Measurements from ENCODE around the gene SPATA3.

Gene SPATA3

DNA sequence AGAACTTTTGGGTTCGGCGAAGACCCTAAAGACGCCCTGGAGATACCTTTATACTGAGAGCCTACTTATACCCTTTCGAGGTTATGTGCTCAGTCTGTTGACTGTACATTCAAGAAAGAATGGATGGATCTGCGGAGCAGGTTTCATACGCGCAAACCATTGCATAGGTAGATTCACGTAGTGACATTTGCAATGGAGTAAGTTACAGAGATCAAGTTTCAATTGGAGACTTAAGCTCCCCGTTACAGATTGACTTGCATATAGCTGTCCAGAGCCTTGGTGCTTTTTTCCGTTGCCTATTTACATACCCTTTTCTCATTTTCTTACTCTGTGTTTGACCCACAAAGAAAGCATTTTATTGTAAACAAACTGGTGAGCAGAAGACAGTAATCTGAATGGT, 61.7 kb downstream of the SPATA3 start:
- H3K27ac ChIP-seq (ENCODE audit: low read length), result peak overlapping the region; percentile 74; the same call in 1 of the 2 replicates
- no peaks in the 10 kb centered on the region for H3F3A ChIP-seq (ENCODE audit: insufficient read depth, low read length)
- H3K79me2 ChIP-seq (ENCODE audit: low read length), result peaks cover 59% of the 10 kb centered on the region
- peaks cover 12% of the 10 kb centered on the region for H4K20me1 ChIP-seq (ENCODE audit: insufficient read depth, low read length)
- peak overlapping the region; percentile 89 for H3K4me2 ChIP-seq (ENCODE audit: low read depth, low read length)
- H2AFZ ChIP-seq (ENCODE audit: low read length), result no peak overlapping the region
- H3K4me1 ChIP-seq (ENCODE audit: low read length), result peaks cover 22% of the 10 kb centered on the region; the same call in 1 of the 2 replicates
- no peaks in the 10 kb centered on the region for H3K9me2 ChIP-seq (replicated peaks; ENCODE audit: insufficient read depth, low read length)
- peaks cover under 1% of the 10 kb centered on the region; the same call in 1 of the 2 replicates for H3K36me3 ChIP-seq (replicated peaks; ENCODE audit: insufficient read depth, low read length)
- peak overlapping the region; percentile 98 for H3K4me3 ChIP-seq (ENCODE audit: low read length)
- TF ChIP-seq, protein P1, sequence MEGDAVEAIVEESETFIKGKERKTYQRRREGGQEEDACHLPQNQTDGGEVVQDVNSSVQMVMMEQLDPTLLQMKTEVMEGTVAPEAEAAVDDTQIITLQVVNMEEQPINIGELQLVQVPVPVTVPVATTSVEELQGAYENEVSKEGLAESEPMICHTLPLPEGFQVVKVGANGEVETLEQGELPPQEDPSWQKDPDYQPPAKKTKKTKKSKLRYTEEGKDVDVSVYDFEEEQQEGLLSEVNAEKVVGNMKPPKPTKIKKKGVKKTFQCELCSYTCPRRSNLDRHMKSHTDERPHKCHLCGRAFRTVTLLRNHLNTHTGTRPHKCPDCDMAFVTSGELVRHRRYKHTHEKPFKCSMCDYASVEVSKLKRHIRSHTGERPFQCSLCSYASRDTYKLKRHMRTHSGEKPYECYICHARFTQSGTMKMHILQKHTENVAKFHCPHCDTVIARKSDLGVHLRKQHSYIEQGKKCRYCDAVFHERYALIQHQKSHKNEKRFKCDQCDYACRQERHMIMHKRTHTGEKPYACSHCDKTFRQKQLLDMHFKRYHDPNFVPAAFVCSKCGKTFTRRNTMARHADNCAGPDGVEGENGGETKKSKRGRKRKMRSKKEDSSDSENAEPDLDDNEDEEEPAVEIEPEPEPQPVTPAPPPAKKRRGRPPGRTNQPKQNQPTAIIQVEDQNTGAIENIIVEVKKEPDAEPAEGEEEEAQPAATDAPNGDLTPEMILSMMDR (IDR thresholded peaks at IDR 0.05; ENCODE audit: low read length), result no peak
- TF ChIP-seq EZH2phosphoT487 (IDR thresholded peaks at IDR 0.05; ENCODE audit: low read length) (no peak), EZH2 (optimal IDR thresholded peaks at IDR 0.05; ENCODE audit: low read depth, low read length) (no peak)
- DNase-seq, result no peak
- H3K9me3 ChIP-seq (replicated peaks; ENCODE audit: insufficient read depth, low read length), result no peaks in the 10 kb centered on the region
- H3K27me3 ChIP-seq (replicated peaks; ENCODE audit: insufficient read depth, low read length), result no peaks in the 10 kb centered on the region
- peak overlapping the region; percentile 97 for H3K9ac ChIP-seq (ENCODE audit: low read length)
